T47D (cell line): ENCODE measurements around the gene WDR7.

ENCODE experiments used
- DNase-seq, 2 experiments: peaks; one replicate each; pipeline versions ENCODE4 v3.0.0 to v3.0.0-alpha.2; 2011 to 2012; ENCODE audit warnings: low read depth in 1 of 2, low spot score in 1 of 2
- JUND ChIP-seq: IDR thresholded peaks from 2 replicates; pipeline ENCODE4 v1.6.1; 2012; ENCODE audit warnings: low read depth
- in situ Hi-C: cut with HindIII; loops from 2 replicates; pipeline ENCODE4 v1.10.0; 2016; ENCODE audit warnings: low sequenced_read_pairs, low pct_unique_long_range_greater_than_20kb

WDR7 gene

GRCh38 chr18:56712761-56713160, 61.6 kb downstream of the WDR7 start:
- in situ Hi-C loops, result no loop called here
- no peak for TF ChIP-seq JUND
- no peak for DNase-seq

GRCh38 chr18:56715121-56715520, 64.0 kb downstream of the WDR7 start:
- DNase-seq, result no peak
- in situ Hi-C loops, result no loop called here
- no peak for TF ChIP-seq JUND

GRCh38 chr18:56716692-56717146, 65.6 kb downstream of the WDR7 start:
- TF ChIP-seq JUND, result no peak
- no peak for DNase-seq
- in situ Hi-C loops, result no loop called here

GRCh38 chr18:56721031-56721430, 69.9 kb downstream of the WDR7 start:
- in situ Hi-C loops, result no loop called here

GRCh38 chr18:56721491-56721890, 70.3 kb downstream of the WDR7 start:
- TF ChIP-seq JUND, result no peak
- in situ Hi-C loops, result no loop called here
- no peak for DNase-seq

More at GRCh38 chr18:56721031-56721430, 69.9 kb downstream of the WDR7 start:
- TF ChIP-seq JUND, result no peak
- no peak for DNase-seq

- TF ChIP-seq JUND, result no peak
Measured at GRCh38 chr18:56722518-56722917, 71.4 kb downstream of the WDR7 start.

GRCh38 chr18:56723068-56723467, 71.9 kb downstream of the WDR7 start:
- in situ Hi-C loops, result no loop called here
- no peak for DNase-seq

More at GRCh38 chr18:56722518-56722917, 71.4 kb downstream of the WDR7 start:
- in situ Hi-C loops, result no loop called here
- DNase-seq, result no peak

GRCh38 chr18:56723706-56724105, 72.5 kb downstream of the WDR7 start:
- no peak for DNase-seq
- no peak for TF ChIP-seq JUND
- in situ Hi-C loops, result no loop called here

More at GRCh38 chr18:56723068-56723467, 71.9 kb downstream of the WDR7 start:
- TF ChIP-seq JUND, result no peak

- DNase-seq, result no peak
- in situ Hi-C loops, result no loop called here
- no peak for TF ChIP-seq JUND
Measured at GRCh38 chr18:56726906-56727305, 75.7 kb downstream of the WDR7 start.

- no peak for DNase-seq
- no peak for TF ChIP-seq JUND
- in situ Hi-C loops, result no loop called here
Measured at GRCh38 chr18:56727399-56727798, 76.2 kb downstream of the WDR7 start.

- in situ Hi-C loops, result no loop called here
- TF ChIP-seq JUND, result no peak
- DNase-seq, result no peak
Measured at GRCh38 chr18:56728741-56729140, 77.6 kb downstream of the WDR7 start.

GRCh38 chr18:56738184-56738583, 87.0 kb downstream of the WDR7 start:
- DNase-seq, result no peak
- no peak for TF ChIP-seq JUND
- in situ Hi-C loops, result no loop called here

GRCh38 chr18:56739731-56740130, 88.6 kb downstream of the WDR7 start:
- no peak for TF ChIP-seq JUND
- in situ Hi-C loops, result no loop called here
- DNase-seq, result no peak

- in situ Hi-C loops, result no loop called here
- DNase-seq, result no peak
Measured at GRCh38 chr18:56740645-56741044, 89.5 kb downstream of the WDR7 start.

More at GRCh38 chr18:56740645-56741044, 89.5 kb downstream of the WDR7 start:
- TF ChIP-seq JUND, result no peak
